Kidney (tissue), 14 donors: ENCODE results near the gene ZNF502. TPM values are rescaled to one million over a fixed set of nuclear protein-coding genes. Genes with fewer than 3 reads are reported as not detected.

Experiments
- DNase-seq, 5 donors: peaks; one replicate each; pipeline ENCODE4 v3.0.0-alpha.2; 2013 to 2020
- FAIRE-seq: peaks from 2 replicates; lab custom pipeline; 2012; peaks lifted over from hg19 to GRCh38; lab: Jason Lieb, UNC
- H3K27ac ChIP-seq, 2 donors: one replicate each; pipeline ENCODE4 v1.7.0; 2013; ENCODE audit warnings: low read depth in 2 of 2, low read length in 2 of 2, inconsistent platforms in 1 of 2
- H3K27me3 ChIP-seq: one replicate; pipeline ENCODE4 v1.7.1; 2013; ENCODE audit warnings: low read length, inconsistent platforms; ENCODE audit not compliant: control insufficient read depth, insufficient read depth
- H3K36me3 ChIP-seq, 3 donors: one replicate each; pipeline versions ENCODE4 v1.7.0 to v1.7.1; 2013; ENCODE audit warnings: low read length in 3 of 3, control low read depth in 1 of 3, inconsistent platforms in 1 of 3; ENCODE audit not compliant: insufficient read depth in 3 of 3, control insufficient read depth in 2 of 3
- H3K4me1 ChIP-seq, 3 donors: one replicate each; pipeline versions ENCODE4 v1.7.0 to v1.7.1; 2013; ENCODE audit warnings: low read length in 3 of 3, inconsistent platforms in 1 of 3, low read depth in 1 of 3; ENCODE audit not compliant: control insufficient read depth in 2 of 3, insufficient read depth in 2 of 3
- H3K4me3 ChIP-seq, 3 donors: one replicate each; pipeline versions ENCODE4 v1.7.0 to v1.8.1; 2013; ENCODE audit warnings: low read length in 3 of 3, control low read depth in 1 of 3, inconsistent platforms in 1 of 3
- H3K9ac ChIP-seq, 3 donors: one replicate each; pipeline versions ENCODE4 v1.7.0 to v1.7.1; 2013; ENCODE audit warnings: low read length in 3 of 3, control low read depth in 1 of 3, inconsistent platforms in 1 of 3
- H3K9me3 ChIP-seq, 3 donors: one replicate each; pipeline versions ENCODE4 v1.7.0 to v1.7.1; 2013; ENCODE audit warnings: low read length in 3 of 3, control low read depth in 1 of 3, inconsistent platforms in 1 of 3; ENCODE audit not compliant: control insufficient read depth in 2 of 3, insufficient read depth in 1 of 3
- intact Hi-C: fragments of 100-400 bp; cut with DNase I; formaldehyde crosslinking; loops from one replicate; pipeline ENCODE4 v1.11.1; 2022
- polyA plus RNA-seq: library from polyadenylated mRNA; stranded (reverse); fragments of 350-450 nt; fragmentation: Illumina TruSeq; extraction: RNeasy Lipid Tissue Mini Kit (QIAGEN cat#74804); gene quantifications from one replicate; pipeline ENCODE4 v1.2.3, GENCODE V29; 2014; ENCODE audit warnings: low read depth, low replicate concordance; ENCODE audit not compliant: insufficient read depth
- total RNA-seq: library from RNA; stranded (reverse); fragmentation: NEBNext Ultra II Directional; extraction: Animal tissue kit (Norgen Biotek cat#: 25700); gene quantifications from one replicate; pipeline ENCODE4 v1.2.1, GENCODE V29; 2021
- TF ChIP-seq, protein P1 (sequence below): IDR thresholded peaks from 3 replicates; pipeline ENCODE4 v1.5.1; 2012; ENCODE audit warnings: mild to moderate bottlenecking, moderate library complexity, borderline replicate concordance; ENCODE audit not compliant: insufficient read depth; ENCODE audit errors: extremely low read depth
- donor health status: control.
- donor health status: control.
- donor health status: control.
- donor health status: control.
- donor health status: control.
- donor health status: DM: yes; HTN: yes; CAD: no.
- donor health status: Normal renal cell carcinoma (clear cell type).

The ZNF502 gene
- total and polyA plus RNA-seq, 2 donors from 2014 or later = 2.3 to 6.0 TPM

DNA sequence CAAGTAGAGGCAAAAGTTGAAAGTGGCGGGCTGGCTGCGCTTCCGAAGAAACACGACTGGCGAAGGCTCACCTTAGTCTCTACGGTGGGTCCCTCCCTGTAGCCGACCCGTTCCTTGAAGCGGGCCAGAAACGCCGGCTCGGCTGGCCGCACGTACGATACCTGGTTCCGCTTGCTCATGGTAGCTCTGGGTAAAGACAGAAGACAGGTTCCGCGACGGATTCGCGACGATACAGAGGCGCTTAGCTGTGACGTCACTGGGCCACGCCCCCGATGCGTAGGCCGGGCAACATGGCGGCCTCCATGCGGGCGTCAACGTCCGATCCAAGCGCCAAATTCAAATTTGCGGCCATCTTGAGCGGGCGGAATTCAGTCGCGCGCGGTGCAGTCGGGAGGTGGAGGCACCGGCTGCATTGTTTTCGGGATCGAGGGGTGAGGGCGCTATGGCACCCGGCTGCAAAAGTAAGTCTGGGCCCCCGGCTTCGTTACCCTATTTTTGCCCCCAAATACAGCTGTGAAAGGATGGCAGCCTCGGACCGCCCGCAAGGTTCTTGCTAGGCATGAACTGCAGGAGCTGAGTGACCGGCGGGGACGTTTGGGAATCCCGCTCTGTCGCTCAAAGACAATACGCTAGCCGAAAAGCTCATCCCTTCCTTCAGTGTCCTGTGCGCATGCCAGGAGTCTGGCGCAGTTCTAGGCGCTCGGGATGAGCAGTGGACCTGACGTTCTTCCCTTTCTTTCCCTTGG, 49.1 kb downstream of the ZNF502 start, which contains the start of the genes KIAA1143 and KIF15:
Gene KIAA1143, minus strand, starts transcription at position 196 of the 746 bp plus-strand sequence. Its CDS starts 17 bp downstream, at position 179.
Gene KIF15, plus strand, starts transcription at position 371 of the 746 bp plus-strand sequence. Its CDS starts 72 bp downstream, at position 443.
- peak; percentile 96 to 98 (median 98) for DNase-seq
- intact Hi-C loops = no loop called here
- no peak for FAIRE-seq

DNA sequence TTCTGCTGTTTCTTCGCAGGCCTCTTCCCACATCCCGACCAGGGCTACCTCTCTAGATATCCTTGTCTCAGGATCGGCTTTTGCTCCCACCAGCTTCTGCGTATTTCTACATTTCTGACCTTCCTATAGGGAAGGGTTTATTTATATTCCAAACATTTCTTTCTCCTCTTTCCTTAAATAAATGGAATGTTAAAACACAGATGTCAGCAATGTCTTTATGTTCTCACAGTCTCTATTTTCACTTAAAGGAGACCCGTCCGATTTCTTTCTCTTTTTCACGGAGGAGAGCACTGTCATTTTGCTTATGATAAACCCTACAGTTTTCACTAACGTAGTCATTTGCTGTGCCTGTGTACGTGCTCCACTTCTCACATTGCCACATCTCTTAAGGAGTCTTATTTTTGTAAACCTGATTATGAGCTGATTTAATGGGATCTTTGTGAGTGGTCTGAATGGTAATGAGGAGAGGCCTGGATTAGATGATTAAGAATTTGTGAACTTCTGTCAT, 49.8 kb downstream of the ZNF502 start:
- peaks cover 0 to 4% (median 0%) of the 10 kb centered on the region in 3 donors for H3K4me1 ChIP-seq
- TF ChIP-seq, protein P1, sequence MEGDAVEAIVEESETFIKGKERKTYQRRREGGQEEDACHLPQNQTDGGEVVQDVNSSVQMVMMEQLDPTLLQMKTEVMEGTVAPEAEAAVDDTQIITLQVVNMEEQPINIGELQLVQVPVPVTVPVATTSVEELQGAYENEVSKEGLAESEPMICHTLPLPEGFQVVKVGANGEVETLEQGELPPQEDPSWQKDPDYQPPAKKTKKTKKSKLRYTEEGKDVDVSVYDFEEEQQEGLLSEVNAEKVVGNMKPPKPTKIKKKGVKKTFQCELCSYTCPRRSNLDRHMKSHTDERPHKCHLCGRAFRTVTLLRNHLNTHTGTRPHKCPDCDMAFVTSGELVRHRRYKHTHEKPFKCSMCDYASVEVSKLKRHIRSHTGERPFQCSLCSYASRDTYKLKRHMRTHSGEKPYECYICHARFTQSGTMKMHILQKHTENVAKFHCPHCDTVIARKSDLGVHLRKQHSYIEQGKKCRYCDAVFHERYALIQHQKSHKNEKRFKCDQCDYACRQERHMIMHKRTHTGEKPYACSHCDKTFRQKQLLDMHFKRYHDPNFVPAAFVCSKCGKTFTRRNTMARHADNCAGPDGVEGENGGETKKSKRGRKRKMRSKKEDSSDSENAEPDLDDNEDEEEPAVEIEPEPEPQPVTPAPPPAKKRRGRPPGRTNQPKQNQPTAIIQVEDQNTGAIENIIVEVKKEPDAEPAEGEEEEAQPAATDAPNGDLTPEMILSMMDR = no peak
- peak overlapping the region; percentile 66 to 100 (median 87) for H3K4me3 ChIP-seq
- peak overlapping the region in 1 of 3 donors; percentile 80 for H3K9ac ChIP-seq
- FAIRE-seq = no peak
- H3K9me3 ChIP-seq = peaks cover 0 to 7% (median 3%) of the 10 kb centered on the region in 3 donors
- intact Hi-C loops = no loop called here
- no peak overlapping the region for H3K27ac ChIP-seq
- no peak for DNase-seq
- H3K27me3 ChIP-seq = no peaks in the 10 kb centered on the region
- H3K36me3 ChIP-seq = peaks cover 0 to 8% (median 0%) of the 10 kb centered on the region in 3 donors

More for the DNA sequence above, 49.1 kb downstream of the ZNF502 start, which contains the start of the genes KIAA1143 and KIF15:
- TF ChIP-seq, protein P1 = no peak
- peak within 1 kb of the TSS; percentile 62 to 91 (median 80) for H3K9ac ChIP-seq
- peaks cover 0 to 4% (median 0%) of the 10 kb centered on the region in 3 donors for H3K4me1 ChIP-seq
- H3K36me3 ChIP-seq = peaks cover 0 to 8% (median 2%) of the 10 kb centered on the region in 3 donors
- peak within 1 kb of the TSS in 1 of 2 donors; percentile 20 for H3K27ac ChIP-seq
- no peaks in the 10 kb centered on the region for H3K27me3 ChIP-seq
- H3K9me3 ChIP-seq = peaks cover 0 to 7% (median 3%) of the 10 kb centered on the region in 3 donors
- H3K4me3 ChIP-seq = peak within 1 kb of the TSS; percentile 66 to 100 (median 87)

DNA sequence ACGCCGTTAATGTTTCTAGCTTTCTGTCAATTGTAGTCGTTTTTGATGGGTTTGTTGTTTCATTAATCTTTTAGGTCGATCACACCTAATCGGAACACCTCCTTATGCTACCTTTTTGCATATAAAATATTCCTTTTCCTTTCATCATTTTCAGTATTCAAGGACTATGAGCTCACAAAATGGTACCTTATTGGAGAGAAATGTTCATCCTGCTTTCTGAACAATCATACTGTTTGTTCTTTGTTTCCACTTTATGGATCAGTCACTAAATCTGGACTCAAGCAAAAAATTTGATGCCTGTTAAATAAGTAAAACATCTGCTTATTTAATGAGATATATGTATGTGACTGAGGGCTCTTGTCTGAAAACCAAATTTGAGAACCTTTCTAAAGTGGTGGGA, 50.2 kb downstream of the ZNF502 start:
- Histone ChIP-seq H3K9ac (peak overlapping the region in 1 of 3 donors; percentile 80), H3K36me3 (peaks cover 0 to 5% (median 0%) of the 10 kb centered on the region in 3 donors), H3K27ac (no peak overlapping the region), H3K27me3 (no peaks in the 10 kb centered on the region), H3K4me1 (peaks cover 0 to 4% (median 0%) of the 10 kb centered on the region in 3 donors), H3K9me3 (peaks cover 0 to 2% (median 2%) of the 10 kb centered on the region in 3 donors), H3K4me3 (peak overlapping the region in 1 of 3 donors; percentile 66)
- intact Hi-C loops = no loop called here
- TF ChIP-seq, protein P1 = no peak
- no peak for DNase-seq
- no peak for FAIRE-seq
